ENCODE data around the gene MGLL. TPM values are rescaled to one million over a fixed set of nuclear protein-coding genes. Genes with fewer than 3 reads are reported as not detected.

MGLL gene
- total RNA-seq, 1 donor from 2014 or later, result 40.9 TPM

DNA sequence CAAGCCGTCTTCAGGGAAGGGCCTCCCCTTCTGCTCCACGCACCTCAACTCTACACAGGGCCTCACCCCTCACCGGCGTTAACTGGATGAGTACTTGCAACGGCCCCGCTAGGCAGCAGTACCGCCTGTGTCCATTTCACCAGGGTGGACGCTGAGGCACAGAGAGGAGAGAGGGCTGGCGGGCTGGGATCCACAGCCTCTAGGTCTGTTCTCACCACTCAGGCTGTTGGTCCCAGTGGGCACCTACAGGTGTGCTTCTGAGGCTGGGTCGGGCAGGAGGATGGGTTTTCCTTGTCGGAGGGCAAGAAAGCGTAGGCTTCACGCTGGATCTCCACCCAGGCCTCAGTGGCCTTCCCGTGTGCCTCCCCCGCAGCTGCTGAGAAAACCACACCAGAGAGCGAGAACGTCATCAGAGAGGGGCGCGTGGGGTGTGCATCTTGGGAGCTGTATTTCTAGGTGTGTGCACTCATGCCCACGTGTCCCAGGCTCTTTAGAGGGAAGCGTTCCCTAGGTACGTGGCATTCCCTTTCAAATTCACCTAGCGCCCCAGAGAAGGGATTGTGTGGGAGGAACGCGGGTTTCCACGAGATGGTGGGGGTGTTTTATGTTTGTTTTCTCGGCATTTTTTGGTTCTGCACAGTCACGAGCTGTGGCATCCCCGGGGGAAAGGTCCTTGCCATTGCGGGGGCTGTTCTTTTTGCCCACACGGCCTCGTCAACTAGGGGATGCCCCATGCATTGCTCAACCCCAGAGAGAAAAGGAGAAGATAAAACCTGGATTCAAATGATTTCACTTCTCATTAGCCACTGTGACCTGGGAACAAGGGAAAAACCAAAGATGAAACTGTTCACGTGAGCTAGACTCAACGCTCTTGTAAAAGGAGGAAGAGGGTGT, 67.7 kb downstream of the MGLL start:
- DNase-seq, result no peak

- DNase-seq, result no peak
Measured at GRCh38 chr3:127753898-127754410, 68.4 kb downstream of the MGLL start.

DNA sequence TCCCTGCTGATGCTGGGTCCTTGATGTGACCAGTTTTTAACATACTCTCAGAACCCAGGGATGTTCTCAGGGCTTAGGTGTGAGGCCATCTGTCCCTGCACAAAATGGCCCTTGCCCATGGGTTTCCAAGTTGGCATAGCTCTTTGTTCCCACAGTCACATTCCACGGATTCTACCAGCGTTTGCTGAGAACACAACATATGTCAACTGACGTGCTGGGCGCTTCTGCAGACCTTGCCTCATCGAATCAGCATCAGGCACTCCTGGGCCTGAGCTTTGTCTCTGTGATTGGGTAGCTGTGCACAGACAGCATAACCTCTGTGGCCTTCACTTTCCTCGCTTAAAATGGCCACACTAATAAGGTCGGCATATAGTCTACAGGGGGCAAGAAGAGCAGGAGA, 69.0 kb downstream of the MGLL start:
- DNase-seq, result no peak

DNA sequence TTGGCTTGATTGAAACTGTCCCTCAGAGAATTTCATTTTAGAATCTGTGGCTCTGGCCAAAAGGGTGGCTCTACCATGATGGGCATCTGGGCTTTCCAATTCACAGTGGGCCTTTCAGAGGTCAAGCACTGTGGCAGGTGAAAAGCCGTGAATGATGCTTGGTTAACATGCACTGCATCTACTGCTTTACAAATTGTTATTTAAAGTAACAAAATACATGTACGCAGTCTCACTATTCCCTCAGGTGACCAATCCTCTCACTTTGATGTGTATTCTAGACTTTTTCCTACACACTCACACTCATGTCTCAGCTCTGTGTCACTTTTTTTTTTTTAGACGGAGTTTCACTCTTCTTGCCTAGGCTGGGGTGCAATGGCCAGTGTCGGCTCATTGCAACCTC, 70.5 kb downstream of the MGLL start:
- no peak for DNase-seq

GRCh38 chr3:127751163-127751621, 71.1 kb downstream of the MGLL start:
- no peak for DNase-seq

GRCh38 chr3:127750226-127751031, 71.9 kb downstream of the MGLL start:
- no peak for DNase-seq

- no peak for DNase-seq
Measured at GRCh38 chr3:127749787-127750225, 72.5 kb downstream of the MGLL start.

DNA sequence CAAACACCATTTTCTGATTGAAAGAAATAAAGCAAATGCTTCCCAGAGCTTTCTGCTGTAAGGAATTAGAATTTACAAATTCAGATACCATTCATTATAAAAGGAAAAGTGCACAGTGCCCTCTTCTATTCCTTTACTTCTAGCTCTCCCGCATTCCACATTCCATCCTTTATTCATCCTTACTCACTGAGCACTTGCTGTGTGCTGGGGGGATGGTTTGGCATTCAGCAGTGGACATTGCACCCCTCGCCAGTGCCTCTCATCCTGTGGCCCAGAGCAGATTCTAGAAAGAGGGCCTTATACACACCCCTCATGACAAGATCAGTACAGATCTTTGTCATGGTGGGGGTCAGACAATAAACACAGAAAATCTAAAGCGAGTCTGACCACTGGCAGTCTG, 73.0 kb downstream of the MGLL start:
- no peak for DNase-seq

DNA sequence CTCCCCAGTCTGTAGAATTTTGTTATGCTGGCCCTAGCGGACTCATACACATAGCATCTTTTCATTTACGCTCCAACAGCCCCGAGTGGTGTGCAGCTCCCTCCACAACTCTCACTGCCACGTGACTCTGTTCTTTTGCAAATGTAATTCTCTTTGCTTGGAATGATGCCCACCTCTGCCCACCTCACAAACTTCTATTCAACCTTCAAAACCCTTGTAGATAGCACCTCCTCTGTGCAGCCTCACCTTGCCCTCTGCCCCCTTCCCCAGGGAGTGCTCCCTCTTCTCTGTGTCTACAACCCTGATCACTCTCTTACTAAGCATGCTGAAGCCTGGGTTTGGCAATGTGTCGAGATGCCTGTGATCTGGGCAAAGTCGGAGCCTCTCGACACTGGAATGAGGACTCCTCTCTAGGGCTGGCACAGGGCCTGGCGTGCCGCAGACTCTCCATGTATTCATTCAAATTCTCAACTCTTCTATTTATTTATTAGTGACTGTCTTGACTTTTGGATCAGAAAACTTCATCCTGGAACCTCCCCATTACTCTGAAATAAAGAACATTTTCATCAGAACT, 73.5 kb downstream of the MGLL start:
- DNase-seq, result no peak

GRCh38 chr3:127747751-127748521, 74.4 kb downstream of the MGLL start:
- DNase-seq, result no peak

DNA sequence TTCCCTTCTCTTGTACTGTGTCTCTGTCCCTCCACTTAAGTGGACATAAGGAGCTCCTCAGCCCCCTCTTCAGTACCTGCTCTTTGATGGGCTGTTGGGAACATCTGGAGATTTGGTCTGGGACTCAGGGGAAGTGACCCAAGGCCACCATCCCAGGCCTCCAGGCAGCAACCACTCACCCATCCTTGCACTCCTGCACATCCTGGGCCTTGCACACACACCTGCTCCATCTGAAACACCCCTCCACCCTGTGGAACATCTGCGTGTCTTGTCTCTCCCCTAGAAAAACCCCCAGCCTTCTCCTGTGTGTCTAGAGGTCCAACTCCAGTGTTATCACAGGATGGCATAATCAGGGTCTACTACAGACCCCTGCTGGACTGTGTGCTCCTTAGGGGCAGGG, 75.2 kb downstream of the MGLL start:
- no peak for DNase-seq

- DNase-seq, result no peak
Measured at GRCh38 chr3:127746400-127747057, 75.8 kb downstream of the MGLL start.

DNA sequence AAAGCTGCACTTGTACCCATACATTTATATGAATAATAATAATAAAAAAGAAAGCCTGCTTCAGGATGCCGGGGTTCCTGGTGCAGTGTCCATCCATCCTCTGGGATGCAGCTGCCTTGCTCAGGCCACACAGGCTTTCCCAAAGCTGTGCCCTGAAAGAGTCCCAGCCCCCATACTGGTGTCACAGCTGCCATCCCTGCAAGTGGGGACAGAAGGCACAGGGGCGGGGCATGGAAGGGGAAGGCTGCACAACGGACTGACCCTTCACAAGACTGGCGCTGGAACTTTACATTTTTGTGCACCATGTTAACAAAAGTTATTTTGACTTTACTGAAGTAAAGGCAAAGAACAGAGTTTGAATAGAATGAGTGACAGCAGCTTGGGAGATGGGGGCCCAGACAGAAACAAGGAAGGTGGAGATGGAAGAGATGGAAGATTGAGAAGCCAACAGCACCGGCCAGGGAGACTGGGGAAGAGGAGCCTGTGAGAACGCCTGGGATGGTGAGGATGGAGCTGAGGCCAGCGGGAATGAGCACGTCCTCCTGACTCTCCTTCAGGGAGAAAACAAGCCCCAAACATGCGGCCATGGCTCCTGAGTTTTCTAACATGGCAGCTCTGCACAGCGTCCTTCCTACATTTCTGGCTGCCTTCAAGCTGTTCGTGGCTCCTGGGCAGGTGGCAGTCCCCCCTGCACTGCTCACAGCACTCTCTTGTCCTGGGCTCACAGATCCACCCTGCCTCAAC, 76.5 kb downstream of the MGLL start:
- no peak for DNase-seq

- DNase-seq, result no peak
Measured at GRCh38 chr3:127744875-127745274, 77.4 kb downstream of the MGLL start.

DNA sequence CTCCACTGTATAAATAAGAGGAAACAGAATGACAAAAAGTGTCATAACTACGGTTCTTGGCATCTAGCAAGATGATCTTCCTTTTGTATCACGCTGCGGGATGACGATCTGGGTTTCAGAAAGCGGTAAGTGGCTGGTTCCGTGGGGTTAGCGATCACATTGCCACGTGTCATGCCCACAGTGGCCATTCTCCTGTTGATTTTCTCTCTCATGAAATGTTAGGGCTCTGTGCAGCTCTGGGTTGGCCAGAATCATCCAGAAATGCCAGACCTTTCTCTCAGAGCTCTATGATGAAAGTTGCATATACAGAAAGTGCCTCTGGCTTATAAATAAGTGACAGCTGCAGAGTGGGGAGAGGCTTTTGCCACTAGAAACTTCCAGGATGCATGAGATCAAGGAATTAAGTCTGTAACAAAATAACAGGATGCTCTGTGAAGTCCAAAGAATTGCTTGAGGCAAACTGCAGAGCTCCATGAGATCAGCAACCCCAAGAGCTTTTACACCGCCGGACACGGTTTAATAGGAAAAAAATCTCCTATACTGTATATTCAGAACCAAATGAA, 78.0 kb downstream of the MGLL start:
- DNase-seq, result no peak

DNA sequence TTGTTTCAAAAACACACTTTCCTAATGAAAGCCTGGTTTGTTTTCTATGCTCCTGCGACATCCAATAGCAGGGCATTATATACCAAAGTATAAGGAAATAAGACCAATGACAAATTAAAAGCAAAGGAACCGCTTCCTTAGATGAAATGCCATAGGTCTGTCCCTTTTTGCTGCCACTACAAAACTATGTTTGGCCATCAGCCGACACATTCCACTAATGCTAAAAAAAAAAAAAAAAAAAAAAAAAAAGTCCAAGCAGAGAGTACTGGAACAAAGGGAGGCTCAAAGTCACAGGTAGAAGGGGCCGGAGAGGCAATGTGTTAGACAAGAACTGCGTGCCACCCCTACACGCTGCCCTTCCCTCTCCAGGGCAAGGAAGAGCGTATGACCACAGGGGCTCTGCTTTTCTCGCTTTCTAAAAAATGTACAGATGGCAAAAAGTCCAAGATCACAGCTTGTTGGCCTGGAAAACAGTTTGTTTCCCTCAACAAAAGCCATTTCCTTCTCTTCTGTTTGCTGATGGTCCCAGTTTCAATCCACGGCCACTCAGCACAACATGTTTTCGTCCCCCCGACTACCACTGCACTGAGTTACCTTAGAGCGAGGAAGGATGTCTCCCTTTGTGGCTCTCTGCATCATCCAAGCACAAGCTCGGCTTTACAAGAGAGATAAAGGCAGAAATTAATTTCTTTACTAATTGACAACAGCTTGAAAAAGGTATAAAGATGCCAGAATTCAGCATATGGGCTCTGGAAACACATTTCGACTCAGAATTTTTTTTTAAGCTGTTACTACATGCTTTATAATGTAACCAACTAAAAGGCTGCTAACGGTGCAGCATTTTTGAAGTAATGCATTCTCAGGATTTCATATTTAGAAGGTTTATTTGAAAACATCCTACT, 78.7 kb downstream of the MGLL start:
- no peak for DNase-seq

DNA sequence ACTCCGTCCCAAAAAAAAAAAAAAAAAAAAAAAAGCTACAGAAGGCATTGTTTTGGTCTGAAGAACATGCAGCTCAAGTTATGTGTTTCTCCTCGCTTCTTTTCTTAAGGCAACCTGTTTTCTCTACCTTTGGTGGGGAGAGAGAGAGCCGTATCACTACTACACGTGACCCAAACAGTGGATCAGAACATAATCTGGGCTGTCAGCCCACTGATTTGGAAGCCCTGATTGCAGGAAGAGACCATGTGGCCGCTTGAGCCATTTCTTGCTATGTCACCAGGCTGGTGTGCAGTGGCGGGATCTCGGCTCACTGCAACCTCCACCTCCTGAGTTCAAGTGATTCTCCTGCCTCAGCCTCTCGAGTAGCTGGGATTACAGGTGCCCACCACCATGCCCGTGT, 79.7 kb downstream of the MGLL start:
- DNase-seq, result no peak

DNA sequence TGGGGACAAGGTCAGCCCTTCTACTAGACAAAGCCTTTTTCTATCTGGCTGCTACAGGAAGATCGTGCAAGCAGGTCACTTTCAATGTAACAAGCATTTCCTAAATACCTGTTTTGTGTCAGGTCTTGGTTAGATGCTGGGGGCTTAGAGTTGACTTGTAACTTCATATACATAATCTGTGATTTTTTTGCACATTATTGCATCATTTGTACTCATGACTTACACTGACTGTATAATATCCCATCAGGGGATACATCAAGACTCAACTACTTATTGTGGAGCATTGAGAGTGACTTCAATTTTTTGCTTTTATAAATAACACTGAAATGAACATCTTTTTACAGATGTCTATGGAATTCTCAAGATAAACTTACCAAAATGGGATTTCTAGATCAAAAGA, 80.6 kb downstream of the MGLL start:
- no peak for DNase-seq

GRCh38 chr3:127741246-127741645, 81.1 kb downstream of the MGLL start:
- no peak for DNase-seq

All from occipital lobe (tissue), 2 donors.